ENCODE results near the gene TBPL1.

The TBPL1 gene

DNA sequence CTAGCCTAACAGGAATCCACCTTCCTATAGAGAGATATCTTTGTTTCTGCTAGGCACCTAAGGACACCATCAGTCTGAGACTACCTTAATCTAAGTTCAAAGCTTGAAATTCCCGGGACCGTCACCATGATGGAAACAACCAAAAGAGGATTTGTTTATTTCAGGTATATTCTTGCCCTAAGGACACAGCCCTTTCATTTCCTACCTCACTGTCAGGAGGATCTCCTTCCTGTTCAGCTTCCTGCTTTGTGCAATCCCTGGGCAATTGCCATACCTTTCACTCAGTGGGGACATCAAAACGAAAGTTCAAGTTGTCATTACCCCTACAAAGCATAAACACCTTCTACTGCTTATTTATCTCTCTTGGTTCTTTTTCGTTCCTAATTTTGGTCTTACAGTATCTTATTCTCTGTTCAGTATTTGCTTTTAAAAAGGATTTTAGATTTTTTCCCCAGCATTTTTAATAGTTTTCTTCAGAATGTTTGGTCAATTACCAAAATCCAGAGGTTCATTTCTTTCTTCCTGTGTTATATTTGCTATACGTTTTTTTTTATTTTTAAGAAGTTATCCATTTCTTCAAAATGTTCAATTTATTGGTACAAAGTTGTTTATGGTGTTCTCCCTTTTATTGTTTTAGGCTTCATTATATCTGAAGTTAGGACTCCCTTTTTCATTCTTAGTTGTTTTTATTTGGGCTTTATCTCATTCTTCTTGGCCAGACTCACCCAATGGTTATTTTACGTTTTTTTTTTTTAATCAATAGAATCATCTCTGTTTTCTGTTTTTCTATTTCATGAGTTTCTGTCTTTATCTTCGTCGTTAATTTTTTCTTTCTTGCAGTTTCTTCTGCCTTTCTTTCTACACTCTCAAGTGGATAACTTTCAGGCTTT is 13.0 kb upstream of the TBPL1 start:
- TF ChIP-seq, protein P1, sequence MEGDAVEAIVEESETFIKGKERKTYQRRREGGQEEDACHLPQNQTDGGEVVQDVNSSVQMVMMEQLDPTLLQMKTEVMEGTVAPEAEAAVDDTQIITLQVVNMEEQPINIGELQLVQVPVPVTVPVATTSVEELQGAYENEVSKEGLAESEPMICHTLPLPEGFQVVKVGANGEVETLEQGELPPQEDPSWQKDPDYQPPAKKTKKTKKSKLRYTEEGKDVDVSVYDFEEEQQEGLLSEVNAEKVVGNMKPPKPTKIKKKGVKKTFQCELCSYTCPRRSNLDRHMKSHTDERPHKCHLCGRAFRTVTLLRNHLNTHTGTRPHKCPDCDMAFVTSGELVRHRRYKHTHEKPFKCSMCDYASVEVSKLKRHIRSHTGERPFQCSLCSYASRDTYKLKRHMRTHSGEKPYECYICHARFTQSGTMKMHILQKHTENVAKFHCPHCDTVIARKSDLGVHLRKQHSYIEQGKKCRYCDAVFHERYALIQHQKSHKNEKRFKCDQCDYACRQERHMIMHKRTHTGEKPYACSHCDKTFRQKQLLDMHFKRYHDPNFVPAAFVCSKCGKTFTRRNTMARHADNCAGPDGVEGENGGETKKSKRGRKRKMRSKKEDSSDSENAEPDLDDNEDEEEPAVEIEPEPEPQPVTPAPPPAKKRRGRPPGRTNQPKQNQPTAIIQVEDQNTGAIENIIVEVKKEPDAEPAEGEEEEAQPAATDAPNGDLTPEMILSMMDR (IDR thresholded peaks at IDR 0.05; ENCODE audit: control extremely low read depth, extremely low read depth, low read depth, missing control alignments) = no peak
- POLR2A ChIA-PET = no interaction called here
- CTCF ChIA-PET = interaction anchor here (1.2 to 7.0 kb wide), 4 partner anchors 17 to 125 kb away, joined by 3 to 51 read pairs (median 6); no protein-coding TSS in a partner anchor
- no peak for DNase-seq (ENCODE audit: extremely low spot score)

DNA sequence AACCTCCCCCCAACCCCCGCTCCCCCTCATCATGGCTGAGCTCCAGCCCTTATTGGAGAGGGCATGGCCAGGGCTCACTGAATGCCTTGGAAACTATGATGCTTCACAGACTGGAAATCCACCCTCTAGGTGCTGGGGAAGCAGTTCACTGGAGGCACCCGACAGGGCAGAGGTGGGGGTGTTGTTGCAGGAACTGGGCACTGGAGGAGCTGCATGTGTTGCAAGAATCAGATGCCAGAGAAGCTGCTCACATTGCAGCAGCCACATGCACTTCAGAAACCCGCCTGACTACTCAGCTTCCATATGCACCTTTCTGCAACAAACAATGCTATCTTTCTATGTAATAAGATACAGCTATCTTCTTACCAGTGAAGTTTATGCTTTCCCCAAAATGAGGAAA is 7.9 kb upstream of the TBPL1 start:
- TF ChIP-seq, protein P1 (IDR thresholded peaks at IDR 0.05; ENCODE audit: control extremely low read depth, extremely low read depth, low read depth, missing control alignments) = no peak
- ChIA-PET POLR2A (no interaction called here), CTCF (interaction anchor here (0.9 to 7.0 kb wide), 6 partner anchors 13 to 167 kb away, joined by 3 to 51 read pairs (median 6); no protein-coding TSS in a partner anchor)
- DNase-seq (ENCODE audit: extremely low spot score) = no peak

DNA sequence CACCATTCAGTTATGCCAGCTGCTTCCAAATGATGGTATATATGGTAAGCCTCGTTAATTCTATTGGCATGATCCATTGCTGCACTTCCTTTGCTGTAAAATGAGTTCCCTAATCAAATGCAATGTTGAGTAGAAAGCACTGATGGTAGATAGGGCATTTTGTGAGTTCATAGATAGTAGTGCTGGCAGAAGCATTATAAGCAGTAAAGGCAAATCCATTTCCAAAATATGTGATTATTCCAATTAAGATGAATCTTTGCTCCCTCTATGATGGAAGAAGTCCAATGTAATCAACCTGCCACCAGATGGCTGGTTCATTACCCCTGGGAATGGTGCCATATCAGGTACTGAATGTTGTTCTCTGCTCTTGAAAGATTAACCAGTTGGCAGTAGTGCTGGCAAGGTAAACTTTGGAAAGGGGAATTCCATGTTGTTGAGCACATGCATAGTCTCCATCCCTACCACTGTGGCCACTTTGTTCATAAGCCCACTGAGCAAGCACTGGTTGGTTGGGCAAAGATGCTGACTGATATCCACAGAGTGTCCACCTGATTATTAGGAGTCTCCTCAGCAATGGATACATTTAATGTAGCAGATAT is 5.6 kb upstream of the TBPL1 start:
- CTCF ChIA-PET = interaction anchor here (0.8 to 7.0 kb wide), 4 partner anchors 11 to 117 kb away, joined by 3 to 51 read pairs (median 5); no protein-coding TSS in a partner anchor

DNA sequence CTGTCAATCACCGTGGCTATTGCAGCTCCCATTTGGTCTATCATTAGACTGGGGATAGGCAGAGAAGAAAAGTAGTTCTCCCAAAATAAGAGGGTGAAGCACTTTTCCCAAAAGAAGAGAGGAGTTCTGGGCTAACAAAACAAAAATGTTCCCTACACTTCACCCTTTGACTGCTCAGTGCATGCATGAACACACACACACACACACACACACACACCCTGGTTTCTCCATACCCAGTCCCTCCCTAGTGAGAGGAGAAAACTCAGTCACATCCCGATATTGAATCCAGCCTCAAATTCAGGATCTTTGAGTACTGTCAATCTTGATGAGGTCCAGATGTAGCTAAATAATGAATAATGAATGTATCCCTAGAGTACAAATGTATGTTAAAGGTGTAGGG is 4.6 kb upstream of the TBPL1 start:
- POLR2A ChIA-PET = no interaction called here
- TF ChIP-seq, protein P1 (IDR thresholded peaks at IDR 0.05; ENCODE audit: control extremely low read depth, extremely low read depth, low read depth, missing control alignments) = no peak
- no peak for DNase-seq (ENCODE audit: extremely low spot score)
- CTCF ChIA-PET = interaction anchor here (1.2 to 1.6 kb wide), 4 partner anchors 24 to 149 kb away, joined by 3 to 14 read pairs (median 6); no protein-coding TSS in a partner anchor

More for the DNA sequence above, 5.6 kb upstream of the TBPL1 start:
- POLR2A ChIA-PET = no interaction called here
- DNase-seq (ENCODE audit: extremely low spot score) = no peak
- TF ChIP-seq, protein P1 (IDR thresholded peaks at IDR 0.05; ENCODE audit: control extremely low read depth, extremely low read depth, low read depth, missing control alignments) = no peak

DNA sequence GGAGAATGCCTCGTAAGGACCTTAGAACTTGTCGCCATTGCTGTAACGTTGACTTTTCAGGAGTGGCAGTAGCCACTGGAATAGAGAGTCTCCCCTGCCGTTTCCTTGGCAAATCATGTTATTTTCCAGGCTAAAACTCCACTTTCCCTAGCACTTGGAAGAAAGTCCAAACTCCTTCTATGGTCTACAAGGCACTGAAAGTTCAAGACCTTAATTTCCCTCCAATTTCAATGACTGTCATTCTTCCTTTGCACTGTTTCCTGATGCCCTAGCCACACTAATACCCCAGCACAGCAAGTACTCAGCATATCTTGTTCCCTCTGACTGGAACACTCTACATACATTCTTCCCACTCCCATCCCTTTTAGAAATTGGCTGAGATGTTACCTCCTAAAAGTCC is 1.8 kb upstream of the TBPL1 start:
- ChIA-PET CTCF (interaction anchor here (0.7 to 2.6 kb wide), 4 partner anchors 11 to 112 kb away, joined by 3 to 13 read pairs (median 4); no protein-coding TSS in a partner anchor), POLR2A (interaction anchor here (0.5 kb wide), 1 partner anchor 13 kb away, joined by 3 read pairs; no protein-coding TSS in a partner anchor)

More for the DNA sequence above, 1.8 kb upstream of the TBPL1 start:
- TF ChIP-seq, protein P1 (IDR thresholded peaks at IDR 0.05; ENCODE audit: control extremely low read depth, extremely low read depth, low read depth, missing control alignments) = no peak
- DNase-seq (ENCODE audit: extremely low spot score) = no peak

All from GM10248 (cell line).